Measurements from ENCODE around the gene BARX2.
"Not testable (repeated sequence)": the region's sequence is repeated elsewhere in the genome, so short reads cannot be mapped to it uniquely, and the experiment has no call there.

Gene BARX2

GRCh38 chr11:129375751-129376657 lies at the start of gene BARX2:
TSS of gene BARX2 (plus strand) at chr11:129375848. CDS start at chr11:129376036, 188 bp downstream.
- DNase-seq: no peak

- no peak for DNase-seq
These were observed 48.7 kb upstream of the BARX2 start for GRCh38 chr11:129326921-129327320.

GRCh38 chr11:129327708-129328107 lies 47.9 kb upstream of the BARX2 start:
- DNase-seq: peak; percentile 68

GRCh38 chr11:129328756-129329155 lies 46.9 kb upstream of the BARX2 start:
- no peak for DNase-seq

- no peak for DNase-seq
These were observed 44.4 kb upstream of the BARX2 start for GRCh38 chr11:129331217-129331616.

GRCh38 chr11:129331871-129332274 lies 43.8 kb upstream of the BARX2 start:
- DNase-seq: peak; percentile 59

GRCh38 chr11:129333873-129334272 lies 41.8 kb upstream of the BARX2 start:
- no peak for DNase-seq

GRCh38 chr11:129344301-129344940 lies 31.2 kb upstream of the BARX2 start:
- not testable (repeated sequence) for DNase-seq

GRCh38 chr11:129346916-129347315 lies 28.7 kb upstream of the BARX2 start:
- DNase-seq: no peak

- no peak for DNase-seq
These were observed 26.8 kb upstream of the BARX2 start for GRCh38 chr11:129348813-129349212.

- DNase-seq: no peak
These were observed 23.0 kb upstream of the BARX2 start for GRCh38 chr11:129352676-129353075.

- DNase-seq: no peak
These were observed 21.0 kb upstream of the BARX2 start for GRCh38 chr11:129354691-129355090.

GRCh38 chr11:129359748-129360147 lies 15.9 kb upstream of the BARX2 start:
- no peak for DNase-seq

GRCh38 chr11:129364143-129364654 lies 11.4 kb upstream of the BARX2 start:
- peak; percentile 77 for DNase-seq

GRCh38 chr11:129365816-129366215 lies 9.8 kb upstream of the BARX2 start:
- no peak for DNase-seq

- no peak for DNase-seq
These were observed 8.7 kb upstream of the BARX2 start for GRCh38 chr11:129366737-129367597.

GRCh38 chr11:129368889-129369672 lies 6.6 kb upstream of the BARX2 start:
- DNase-seq: no peak

GRCh38 chr11:129370715-129371114 lies 4.9 kb upstream of the BARX2 start:
- DNase-seq: no peak

- DNase-seq: no peak
These were observed 2.8 kb upstream of the BARX2 start for GRCh38 chr11:129372609-129373488.

GRCh38 chr11:129373489-129373953 lies 2.1 kb upstream of the BARX2 start:
- no peak for DNase-seq

All from MV-4-11 (cell line).